Spinal cord (tissue), 10 donors: Measurements from ENCODE around the gene ESYT2. TPM values are rescaled to one million over a fixed set of nuclear protein-coding genes. Genes with fewer than 3 reads are reported as not detected.

Experiments used
- DNase-seq, 6 donors: peaks; one replicate each; pipeline versions ENCODE4 v3.0.0 to v3.0.0-alpha.2; 2013 to 2015; ENCODE audit warnings: low spot score in 6 of 6, low read depth in 4 of 6
- H3K27ac ChIP-seq: one replicate; pipeline ENCODE4 v1.5.1; 2013; ENCODE audit warnings: low read depth, low read length, control low read depth
- H3K27me3 ChIP-seq: one replicate; pipeline ENCODE4 v1.6.1; 2013; ENCODE audit warnings: low read length; ENCODE audit not compliant: control insufficient read depth, insufficient read depth
- H3K36me3 ChIP-seq: one replicate; pipeline ENCODE4 v1.6.1; 2013; ENCODE audit warnings: low read length; ENCODE audit not compliant: control insufficient read depth, insufficient read depth
- H3K4me1 ChIP-seq: one replicate; pipeline ENCODE4 v1.6.1; 2013; ENCODE audit warnings: low read length; ENCODE audit not compliant: control insufficient read depth, insufficient read depth
- H3K4me3 ChIP-seq: one replicate; pipeline ENCODE4 v1.5.1; 2013; ENCODE audit warnings: low read depth, low read length, control low read depth
- H3K9me3 ChIP-seq: one replicate; pipeline ENCODE4 v1.6.1; 2013; ENCODE audit warnings: low read length; ENCODE audit not compliant: control insufficient read depth, insufficient read depth
- WGBS: methylation state at CpG from one replicate; pipeline ENCODE4 v1.1.5; 2013; ENCODE audit warnings: missing lambda C conversion rate; ENCODE audit not compliant: insufficient coverage; 5-methylcytosine and 5-hydroxymethylcytosine counted together
- polyA plus RNA-seq, 2 donors: library from polyadenylated mRNA; unstranded; fragments of 120-200 nt; gene quantifications; one replicate each; pipeline ENCODE4 v1.2.1, GENCODE V29; 2013; ENCODE audit not compliant: insufficient read length in 2 of 2
- total RNA-seq, 2 donors: library from RNA; depleted of rRNA in 1 of 2; stranded (reverse); fragments of 120-200 nt in 1 of 2; fragments of >200 nt in 1 of 2; gene quantifications; one replicate each; pipeline versions ENCODE4 v1.2.3 to v1.2.4, GENCODE V29; 2013 to 2014
- donor health status: healthy.

The ESYT2 gene
- total and polyA plus RNA-seq, 4 donors = 28.0 to 73.9 (median 51.9) TPM

DNA sequence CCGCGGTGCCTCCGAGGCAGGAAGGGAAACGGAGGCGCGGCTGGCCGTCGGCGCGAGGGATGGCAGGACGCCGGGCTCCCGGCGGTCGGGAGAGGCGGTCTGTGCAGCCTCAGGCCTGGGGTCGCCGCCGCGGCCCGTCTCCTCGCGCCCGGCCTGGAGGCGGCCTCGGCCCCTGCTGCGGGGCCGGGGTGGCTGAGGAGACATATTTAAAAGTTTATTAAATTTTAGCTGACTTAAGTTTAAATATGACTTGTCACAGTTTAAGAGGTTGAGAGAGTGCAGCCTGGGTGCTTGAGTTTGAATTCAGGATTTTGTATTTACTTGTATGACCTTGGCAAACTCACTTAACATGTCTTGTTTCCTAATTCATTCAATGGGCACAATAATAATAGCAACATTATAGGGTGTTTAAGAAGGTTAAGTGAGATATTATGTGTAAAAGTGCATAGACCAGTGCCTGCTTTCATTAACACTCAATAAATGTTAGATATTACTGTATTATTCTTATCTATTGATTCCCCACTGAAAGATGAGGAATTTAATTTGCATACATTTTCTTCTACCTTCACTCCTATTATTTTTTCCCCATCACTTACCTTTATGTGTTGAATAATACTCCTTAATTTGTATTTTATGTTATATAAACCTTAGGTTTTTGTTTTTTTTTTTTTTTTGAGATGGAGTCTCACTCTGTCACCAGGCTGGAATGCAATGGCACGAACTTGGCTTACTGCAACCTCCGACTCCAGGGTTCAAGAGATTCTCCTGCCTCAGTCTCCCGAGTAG, 27.8 kb upstream of the ESYT2 start:
- Histone ChIP-seq H3K9me3 (no peaks in the 10 kb centered on the region), H3K36me3 (peaks cover 2% of the 10 kb centered on the region), H3K27me3 (no peaks in the 10 kb centered on the region), H3K4me1 (peaks cover 13% of the 10 kb centered on the region), H3K27ac (no peak overlapping the region), H3K4me3 (peak overlapping the region; percentile 81)
- 4% methylated on average over 28 of the region's 31 CpGs for WGBS
- peak in 1 of 6 donors; percentile 7 for DNase-seq

DNA sequence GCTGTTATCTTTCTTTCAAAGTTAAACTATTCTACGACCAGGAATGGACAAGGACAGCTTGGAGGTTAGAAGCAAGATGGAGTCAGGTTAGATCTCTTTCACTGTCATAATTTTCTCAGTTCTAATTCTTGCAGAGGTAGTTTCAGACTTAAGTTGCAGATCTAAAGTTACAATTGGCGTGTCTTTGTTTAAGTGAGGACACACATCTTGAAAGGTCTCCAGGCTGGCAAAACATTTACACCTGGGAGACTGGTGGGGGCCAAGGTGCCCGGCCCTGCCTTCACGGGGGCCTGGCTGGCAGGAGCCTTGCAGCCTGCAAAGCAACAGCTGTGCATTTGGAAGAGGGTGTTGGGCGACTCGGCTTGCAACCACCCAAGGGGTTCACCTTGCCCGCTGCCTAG, 25.4 kb upstream of the ESYT2 start:
- WGBS = 80% methylated on average over 3 of the region's 7 CpGs
- Histone ChIP-seq H3K4me3 (no peak overlapping the region), H3K36me3 (peaks cover 2% of the 10 kb centered on the region), H3K9me3 (no peaks in the 10 kb centered on the region), H3K27ac (no peak overlapping the region), H3K27me3 (no peaks in the 10 kb centered on the region), H3K4me1 (peaks cover 13% of the 10 kb centered on the region)
- no peak for DNase-seq

DNA sequence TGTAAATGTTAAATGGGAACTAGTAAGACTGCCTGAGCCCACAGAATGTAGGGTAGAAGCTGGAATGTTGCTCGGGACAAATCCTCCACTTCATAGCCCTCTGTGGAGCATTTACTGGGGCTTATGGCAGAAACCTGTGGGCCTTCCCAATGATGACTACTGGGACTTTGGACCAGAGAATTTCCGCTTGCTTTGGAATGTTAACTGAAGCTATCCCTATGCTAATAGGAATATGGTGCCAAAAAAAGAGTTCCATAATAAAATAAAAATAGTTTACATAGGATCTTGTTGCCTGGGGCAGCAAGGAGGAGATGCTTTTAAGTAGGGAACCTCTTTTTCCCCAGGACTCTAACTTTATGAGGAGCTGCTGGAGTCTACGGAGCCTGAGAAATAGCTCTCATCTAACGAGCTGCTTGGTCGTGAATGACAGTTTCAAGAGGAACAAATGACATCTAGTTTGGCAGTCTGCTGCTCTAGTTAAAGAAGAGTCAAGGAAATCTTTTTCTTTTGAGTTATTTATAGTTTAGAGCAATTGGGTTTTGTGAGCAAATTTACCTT, 21.3 kb upstream of the ESYT2 start:
- WGBS = 55% methylated on average over 4 of the region's 5 CpGs
- Histone ChIP-seq H3K4me1 (no peaks in the 10 kb centered on the region), H3K27me3 (no peaks in the 10 kb centered on the region), H3K36me3 (no peaks in the 10 kb centered on the region), H3K9me3 (peaks cover 1% of the 10 kb centered on the region), H3K27ac (no peak overlapping the region), H3K4me3 (no peak overlapping the region)
- DNase-seq = no peak

DNA sequence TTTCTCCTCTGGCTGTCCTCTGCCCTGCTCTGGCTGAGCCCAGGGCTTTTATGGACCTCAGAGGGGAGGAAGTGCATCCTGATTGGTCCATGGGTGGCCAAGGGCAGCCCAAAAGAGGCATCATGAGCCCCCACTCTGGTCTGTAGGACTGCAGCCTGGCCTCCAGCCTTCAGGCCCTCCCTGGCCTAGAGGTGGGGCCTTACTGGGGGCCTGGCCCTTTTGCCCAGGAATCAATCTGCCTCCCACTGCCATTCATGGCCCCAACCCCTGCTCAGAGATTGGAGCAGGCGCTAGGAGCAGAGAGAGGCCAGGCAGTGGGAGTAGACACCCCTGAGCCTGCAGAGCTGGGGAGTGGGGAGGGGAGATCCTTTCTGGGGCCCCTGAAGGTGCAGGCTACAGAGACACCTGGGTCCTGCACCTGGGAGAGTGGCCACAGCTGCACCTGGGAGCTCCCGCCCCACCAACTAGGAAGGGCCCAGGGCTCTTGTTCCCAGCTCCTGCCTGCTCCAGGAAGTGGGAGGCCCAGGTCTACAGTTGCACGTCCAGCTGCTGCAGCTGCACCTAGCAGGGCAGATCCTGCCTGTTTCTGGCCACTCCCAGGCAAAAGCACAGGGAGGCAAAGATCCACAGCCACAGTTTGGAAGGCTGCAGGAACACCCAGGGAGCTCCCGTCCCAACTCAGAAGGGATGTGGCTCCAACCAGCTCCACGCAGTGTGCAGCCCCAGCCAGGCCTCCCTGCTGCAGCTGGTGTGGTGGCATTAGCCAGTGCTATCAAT, 20.6 kb upstream of the ESYT2 start:
- H3K9me3 ChIP-seq = peaks cover 1% of the 10 kb centered on the region
- H3K36me3 ChIP-seq = no peaks in the 10 kb centered on the region
- H3K27ac ChIP-seq = no peak overlapping the region
- H3K27me3 ChIP-seq = no peaks in the 10 kb centered on the region
- WGBS = 67% methylated on average over 4 of the region's 5 CpGs
- DNase-seq = no peak
- no peaks in the 10 kb centered on the region for H3K4me1 ChIP-seq
- no peak overlapping the region for H3K4me3 ChIP-seq

DNA sequence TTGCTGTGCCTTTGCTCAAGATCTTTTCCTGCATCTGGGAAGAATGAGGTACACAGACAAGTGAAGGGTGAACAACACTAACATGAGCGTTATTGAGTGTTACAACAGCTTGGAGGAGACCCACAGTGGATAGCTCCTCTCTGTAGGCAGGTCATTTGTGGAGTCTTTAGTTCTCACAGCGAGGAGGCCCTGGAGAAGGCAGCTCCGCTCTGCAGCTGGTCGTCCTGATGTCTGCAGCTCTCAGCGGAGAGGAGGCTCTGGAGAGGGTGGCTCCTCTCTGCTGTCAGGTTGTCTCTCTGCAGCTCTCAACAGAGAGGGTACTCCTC, 20.1 kb upstream of the ESYT2 start:
- Histone ChIP-seq H3K9me3 (peaks cover 1% of the 10 kb centered on the region), H3K4me3 (no peak overlapping the region), H3K4me1 (no peaks in the 10 kb centered on the region), H3K27ac (no peak overlapping the region), H3K27me3 (no peaks in the 10 kb centered on the region), H3K36me3 (no peaks in the 10 kb centered on the region)
- DNase-seq = no peak
- 89% methylated on average over 5 of the region's 5 CpGs for WGBS

DNA sequence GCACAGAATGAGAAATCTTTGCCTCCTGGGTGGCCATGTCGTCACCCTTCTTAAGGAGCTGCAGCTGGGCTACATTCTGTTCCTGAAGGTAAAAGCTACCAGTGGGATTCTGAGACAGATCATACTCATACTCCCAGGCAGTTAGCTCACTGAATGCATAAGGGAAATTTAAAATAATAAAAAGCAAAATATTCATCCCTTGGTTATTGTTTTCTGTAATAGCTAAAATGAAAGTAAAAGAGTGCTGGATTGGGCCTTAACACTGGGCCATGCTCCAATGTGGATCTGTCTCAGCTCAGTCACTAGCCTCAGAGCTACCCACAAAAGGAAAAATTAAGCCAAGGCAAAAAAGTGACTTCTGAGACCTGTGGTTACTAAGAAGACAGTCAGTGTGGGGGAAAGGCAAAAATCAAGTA, 18.1 kb upstream of the ESYT2 start:
- Histone ChIP-seq H3K27me3 (no peaks in the 10 kb centered on the region), H3K4me1 (no peaks in the 10 kb centered on the region), H3K4me3 (no peak overlapping the region), H3K9me3 (peaks cover 1% of the 10 kb centered on the region), H3K27ac (no peak overlapping the region), H3K36me3 (no peaks in the 10 kb centered on the region)
- no CpG with 5 or more reads among the region's 1 CpG for WGBS
- no peak for DNase-seq

DNA sequence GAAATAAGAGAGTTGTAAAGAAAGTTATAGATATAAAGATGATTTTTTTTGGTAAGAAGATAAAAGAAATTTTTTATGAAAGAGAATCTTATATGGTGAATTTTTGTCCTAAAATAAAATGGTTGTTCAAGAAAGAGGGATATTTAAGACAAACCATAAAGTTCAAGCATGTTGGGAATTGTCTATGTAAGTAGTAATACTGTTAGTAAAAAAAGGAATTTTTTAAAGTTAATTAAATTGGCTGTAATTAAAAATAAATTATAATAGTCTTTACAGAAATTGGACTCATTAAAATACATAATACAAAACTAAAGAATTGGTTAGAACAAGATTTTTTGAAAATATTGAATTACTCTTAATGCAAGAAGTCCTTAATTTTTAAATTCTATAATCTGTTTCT, 17.0 kb upstream of the ESYT2 start:
- Histone ChIP-seq H3K27me3 (no peaks in the 10 kb centered on the region), H3K36me3 (no peaks in the 10 kb centered on the region), H3K27ac (no peak overlapping the region), H3K4me3 (no peak overlapping the region), H3K9me3 (peaks cover 1% of the 10 kb centered on the region), H3K4me1 (no peaks in the 10 kb centered on the region)
- DNase-seq = no peak

DNA sequence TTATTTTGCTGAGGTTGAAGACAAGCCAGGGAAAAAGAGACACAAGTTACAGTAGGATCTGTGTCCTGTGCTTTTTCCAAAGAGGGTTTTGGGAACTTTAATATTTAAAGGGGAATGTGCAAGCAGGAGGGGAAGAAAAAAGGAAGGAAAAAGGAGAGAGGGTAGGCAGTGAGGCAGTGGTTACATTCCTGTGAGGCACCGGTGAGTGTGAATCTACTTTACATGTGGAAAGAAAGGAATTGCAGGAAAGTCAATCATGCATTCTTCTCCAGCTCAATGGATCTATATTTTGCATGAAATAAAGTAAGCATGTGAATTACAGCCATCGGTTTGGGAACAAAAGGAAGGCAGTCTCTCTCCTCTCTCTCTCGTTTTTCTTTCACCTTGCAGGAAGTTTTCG, 14.5 kb upstream of the ESYT2 start:
- Histone ChIP-seq H3K36me3 (no peaks in the 10 kb centered on the region), H3K4me1 (no peaks in the 10 kb centered on the region), H3K27me3 (no peaks in the 10 kb centered on the region), H3K9me3 (peaks cover 1% of the 10 kb centered on the region), H3K4me3 (no peak overlapping the region), H3K27ac (no peak overlapping the region)
- WGBS = no CpG with 5 or more reads among the region's 4 CpGs
- no peak for DNase-seq

DNA sequence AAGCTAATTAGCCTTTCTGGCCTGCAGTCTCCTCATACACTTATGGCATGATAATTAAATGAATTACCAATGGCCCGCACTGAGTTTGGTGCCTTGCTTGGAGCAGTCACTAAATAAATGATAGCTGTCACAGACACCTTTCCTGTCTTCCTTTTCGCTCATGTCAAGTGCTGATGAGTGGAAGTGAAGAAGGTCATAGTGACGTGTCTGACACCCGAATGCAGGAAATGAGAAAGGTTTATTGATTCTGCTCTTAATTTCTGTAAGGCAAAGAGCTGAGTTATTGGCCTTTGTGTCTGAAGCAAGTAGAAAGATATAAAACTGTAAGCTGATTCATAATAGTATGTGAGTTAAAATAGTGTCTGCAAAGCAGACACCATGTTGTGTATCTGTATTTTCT, 13.2 kb upstream of the ESYT2 start:
- DNase-seq = no peak
- H3K27ac ChIP-seq = no peak overlapping the region
- H3K9me3 ChIP-seq = peaks cover 1% of the 10 kb centered on the region
- WGBS = 100% methylated on average over 2 of the region's 4 CpGs
- no peaks in the 10 kb centered on the region for H3K36me3 ChIP-seq
- no peak overlapping the region for H3K4me3 ChIP-seq
- no peaks in the 10 kb centered on the region for H3K27me3 ChIP-seq
- no peaks in the 10 kb centered on the region for H3K4me1 ChIP-seq

DNA sequence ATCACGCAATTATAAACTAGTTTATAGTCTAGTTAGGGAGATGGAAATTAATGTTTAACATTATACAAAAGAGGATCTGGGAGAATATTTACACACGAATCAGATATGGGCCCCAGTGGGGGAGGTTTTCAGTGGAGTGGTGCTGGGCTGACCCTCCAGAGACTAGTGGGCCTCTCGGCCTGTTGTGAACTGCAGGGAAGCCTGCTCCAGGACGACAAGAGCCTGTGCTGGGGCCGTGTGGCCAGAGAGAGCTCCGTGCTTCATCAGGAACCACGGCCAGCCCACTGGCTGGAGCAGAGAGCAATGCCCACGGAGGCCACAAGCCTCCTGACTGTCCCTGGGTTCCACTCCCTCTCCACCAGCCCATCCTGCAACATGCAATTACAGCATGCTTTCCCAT, 11.3 kb upstream of the ESYT2 start:
- Histone ChIP-seq H3K36me3 (no peaks in the 10 kb centered on the region), H3K27me3 (no peaks in the 10 kb centered on the region), H3K4me1 (no peaks in the 10 kb centered on the region), H3K9me3 (no peaks in the 10 kb centered on the region), H3K27ac (no peak overlapping the region), H3K4me3 (no peak overlapping the region)
- no peak for DNase-seq
- WGBS = 56% methylated on average over 7 of the region's 8 CpGs
